Measurements from ENCODE around the gene CARNS1.

The CARNS1 gene

GRCh38 chr11:67440229-67441097 lies 25.0 kb downstream of the CARNS1 start:
- no peak for DNase-seq (ENCODE audit: low read depth in 1 of 2, low spot score in 1 of 2)

- no peak for DNase-seq (ENCODE audit: low read depth in 1 of 2, low spot score in 1 of 2)
These were observed 25.7 kb downstream of the CARNS1 start for GRCh38 chr11:67441098-67441563.

- DNase-seq (ENCODE audit: low read depth in 1 of 2, low spot score in 1 of 2) = no peak
These were observed 26.4 kb downstream of the CARNS1 start for GRCh38 chr11:67441731-67442351.

- no peak for DNase-seq (ENCODE audit: low read depth in 1 of 2, low spot score in 1 of 2)
These were observed 27.3 kb downstream of the CARNS1 start for GRCh38 chr11:67442504-67443404.

- DNase-seq (ENCODE audit: low read depth in 1 of 2, low spot score in 1 of 2) = no peak
These were observed 30.0 kb downstream of the CARNS1 start for GRCh38 chr11:67445515-67445914.

GRCh38 chr11:67448220-67448609 lies 32.7 kb downstream of the CARNS1 start:
- no peak for DNase-seq (ENCODE audit: low read depth in 1 of 2, low spot score in 1 of 2)

GRCh38 chr11:67449116-67449844 lies 33.8 kb downstream of the CARNS1 start:
- DNase-seq (ENCODE audit: low read depth in 1 of 2, low spot score in 1 of 2) = no peak

GRCh38 chr11:67450796-67451657 lies 35.5 kb downstream of the CARNS1 start:
- DNase-seq (ENCODE audit: low read depth in 1 of 2, low spot score in 1 of 2) = no peak

GRCh38 chr11:67451658-67451976 lies 36.1 kb downstream of the CARNS1 start:
- no peak for DNase-seq (ENCODE audit: low read depth in 1 of 2, low spot score in 1 of 2)

GRCh38 chr11:67452141-67452952 lies 36.9 kb downstream of the CARNS1 start, which contains the start of gene GPR152:
GPR152 (minus strand) TSS chr11:67452729; CDS start chr11:67452724, 5 bp downstream.
- DNase-seq (ENCODE audit: low read depth in 1 of 2, low spot score in 1 of 2) = no peak

GRCh38 chr11:67453816-67454732 lies 38.6 kb downstream of the CARNS1 start:
- DNase-seq (ENCODE audit: low read depth in 1 of 2, low spot score in 1 of 2) = no peak

GRCh38 chr11:67455054-67455453 lies 39.6 kb downstream of the CARNS1 start, which contains the start of gene CABP4:
CABP4 (plus strand) TSS chr11:67455354; CDS start chr11:67455424, 70 bp downstream.
- no peak for DNase-seq (ENCODE audit: low read depth in 1 of 2, low spot score in 1 of 2)

- DNase-seq (ENCODE audit: low read depth in 1 of 2, low spot score in 1 of 2) = no peak
These were observed 40.7 kb downstream of the CARNS1 start for GRCh38 chr11:67456068-67456705.

GRCh38 chr11:67457453-67457852 lies 42.0 kb downstream of the CARNS1 start:
- DNase-seq (ENCODE audit: low read depth in 1 of 2, low spot score in 1 of 2) = no peak

- no peak for DNase-seq (ENCODE audit: low read depth in 1 of 2, low spot score in 1 of 2)
These were observed 42.8 kb downstream of the CARNS1 start for GRCh38 chr11:67458266-67458665.

GRCh38 chr11:67463186-67463585 lies 47.7 kb downstream of the CARNS1 start:
- no peak for DNase-seq (ENCODE audit: low read depth in 1 of 2, low spot score in 1 of 2)

- DNase-seq (ENCODE audit: low read depth in 1 of 2, low spot score in 1 of 2) = no peak
These were observed 48.4 kb downstream of the CARNS1 start for GRCh38 chr11:67463680-67464410.
